Amniotic epithelial cell (primary cell): ENCODE measurements around the gene PTTG1IP.

Experiments
- DNase-seq: peaks from one replicate; pipeline ENCODE4 v3.0.0-alpha.2; 2010; ENCODE audit warnings: low read depth

The PTTG1IP gene

GRCh38 chr21:44822484-44823178 lies 50.9 kb downstream of the PTTG1IP start:
- no peak for DNase-seq

- no peak for DNase-seq
Measured at GRCh38 chr21:44820851-44821250, 52.6 kb downstream of the PTTG1IP start.

- no peak for DNase-seq
Measured at GRCh38 chr21:44819283-44820243, 53.9 kb downstream of the PTTG1IP start.

- DNase-seq, result no peak
Measured at GRCh38 chr21:44818640-44819011, 54.9 kb downstream of the PTTG1IP start.

GRCh38 chr21:44817914-44818639 lies 55.4 kb downstream of the PTTG1IP start, which contains the start of gene SUMO3:
SUMO3 (minus strand) TSS chr21:44818062; CDS start chr21:44817968, 94 bp downstream.
- peak; percentile 63 for DNase-seq

- DNase-seq, result peak; percentile 78
Measured at GRCh38 chr21:44817506-44817880, 56.0 kb downstream of the PTTG1IP start.

- no peak for DNase-seq
Measured at GRCh38 chr21:44816761-44817505, 56.6 kb downstream of the PTTG1IP start.

- DNase-seq, result no peak
Measured at GRCh38 chr21:44815852-44816628, 57.5 kb downstream of the PTTG1IP start.

- DNase-seq, result no peak
Measured at GRCh38 chr21:44815225-44815624, 58.3 kb downstream of the PTTG1IP start.

GRCh38 chr21:44814498-44815023 lies 58.9 kb downstream of the PTTG1IP start:
- no peak for DNase-seq

- DNase-seq, result no peak
Measured at GRCh38 chr21:44813727-44814126, 59.8 kb downstream of the PTTG1IP start.

- no peak for DNase-seq
Measured at GRCh38 chr21:44813149-44813548, 60.3 kb downstream of the PTTG1IP start.

GRCh38 chr21:44812640-44813039 lies 60.9 kb downstream of the PTTG1IP start:
- DNase-seq, result no peak

- no peak for DNase-seq
Measured at GRCh38 chr21:44810779-44811178, 62.7 kb downstream of the PTTG1IP start.

GRCh38 chr21:44805859-44806258 lies 67.6 kb downstream of the PTTG1IP start:
- no peak for DNase-seq

- DNase-seq, result no peak
Measured at GRCh38 chr21:44805226-44805625, 68.3 kb downstream of the PTTG1IP start.

GRCh38 chr21:44804762-44805161 lies 68.7 kb downstream of the PTTG1IP start:
- DNase-seq, result no peak

- no peak for DNase-seq
Measured at GRCh38 chr21:44803651-44804050, 69.8 kb downstream of the PTTG1IP start.

GRCh38 chr21:44802396-44803153 lies 70.9 kb downstream of the PTTG1IP start:
- DNase-seq, result no peak
